GM19099 (cell line): ENCODE measurements around the gene COBL.

Experiments
- POLR2A ChIP-seq: IDR thresholded peaks from 3 replicates; pipeline ENCODE4 v1.6.1; 2011; ENCODE audit warnings: low read depth; ENCODE audit not compliant: insufficient read length; ENCODE audit errors: extremely low read depth

The COBL gene

DNA sequence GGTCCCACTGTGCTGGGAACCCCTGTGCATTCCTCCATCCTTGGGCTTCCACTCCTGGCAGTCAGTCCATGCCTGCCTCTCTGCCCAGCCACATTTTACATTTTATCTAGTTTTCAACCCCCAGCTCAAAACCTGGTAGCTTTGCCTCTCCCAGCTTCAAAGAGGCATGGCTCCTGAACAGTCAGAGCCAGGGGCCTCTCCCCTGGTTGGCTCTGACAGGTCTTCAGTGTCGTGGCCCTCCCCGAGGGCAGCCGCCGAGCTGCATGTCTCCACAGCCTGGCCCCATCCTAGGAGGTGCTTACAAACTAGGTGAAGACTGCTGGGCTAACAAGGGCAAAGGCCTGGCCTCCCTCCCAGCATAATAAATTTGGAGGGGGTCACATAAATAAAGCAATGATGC, 14.8 kb downstream of the COBL start:
- TF ChIP-seq POLR2A = no peak

DNA sequence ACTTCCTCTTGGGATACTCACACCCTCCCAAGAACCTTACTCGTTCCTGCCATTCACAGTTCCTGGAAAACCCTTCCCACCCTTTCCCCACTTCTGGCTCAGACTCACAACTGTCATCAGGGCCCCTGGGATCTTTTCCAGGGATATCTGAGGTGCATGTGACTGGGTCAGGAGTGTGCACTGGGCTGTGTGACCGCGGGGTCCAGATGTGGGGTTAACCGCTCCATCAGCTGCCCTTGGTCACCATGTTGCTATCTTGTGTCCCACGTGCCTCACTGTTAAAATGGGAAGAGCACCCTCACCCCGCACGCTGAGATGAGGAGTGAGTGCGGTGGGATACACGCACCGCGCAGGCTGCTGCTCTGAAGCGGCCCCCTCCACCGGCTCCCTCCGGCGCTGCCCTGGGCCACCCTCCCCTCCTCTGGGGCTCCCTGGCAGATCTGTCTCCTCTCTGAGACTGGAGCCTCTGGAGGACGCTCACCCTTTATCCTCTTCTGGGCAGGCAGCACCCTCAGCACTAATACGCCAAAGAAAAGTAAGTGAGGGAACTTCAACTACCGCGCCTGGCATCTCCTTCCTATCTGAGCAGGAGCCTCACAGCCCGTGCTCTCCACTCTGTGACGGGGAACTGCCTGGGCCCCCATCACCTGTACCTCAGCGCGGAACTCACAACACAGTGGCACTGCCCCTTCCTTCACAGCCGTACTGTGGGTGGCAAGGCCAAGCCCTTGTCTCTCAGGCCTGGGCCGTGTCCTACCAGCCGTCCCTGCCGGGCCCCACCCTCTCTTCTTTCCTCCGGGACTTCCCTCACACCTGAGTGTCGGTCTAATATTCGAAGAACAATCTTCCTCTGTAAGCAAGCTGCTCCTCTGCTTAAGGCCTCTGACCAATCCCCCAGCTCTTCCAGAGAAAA, 15.6 kb downstream of the COBL start:
- no peak for TF ChIP-seq POLR2A

DNA sequence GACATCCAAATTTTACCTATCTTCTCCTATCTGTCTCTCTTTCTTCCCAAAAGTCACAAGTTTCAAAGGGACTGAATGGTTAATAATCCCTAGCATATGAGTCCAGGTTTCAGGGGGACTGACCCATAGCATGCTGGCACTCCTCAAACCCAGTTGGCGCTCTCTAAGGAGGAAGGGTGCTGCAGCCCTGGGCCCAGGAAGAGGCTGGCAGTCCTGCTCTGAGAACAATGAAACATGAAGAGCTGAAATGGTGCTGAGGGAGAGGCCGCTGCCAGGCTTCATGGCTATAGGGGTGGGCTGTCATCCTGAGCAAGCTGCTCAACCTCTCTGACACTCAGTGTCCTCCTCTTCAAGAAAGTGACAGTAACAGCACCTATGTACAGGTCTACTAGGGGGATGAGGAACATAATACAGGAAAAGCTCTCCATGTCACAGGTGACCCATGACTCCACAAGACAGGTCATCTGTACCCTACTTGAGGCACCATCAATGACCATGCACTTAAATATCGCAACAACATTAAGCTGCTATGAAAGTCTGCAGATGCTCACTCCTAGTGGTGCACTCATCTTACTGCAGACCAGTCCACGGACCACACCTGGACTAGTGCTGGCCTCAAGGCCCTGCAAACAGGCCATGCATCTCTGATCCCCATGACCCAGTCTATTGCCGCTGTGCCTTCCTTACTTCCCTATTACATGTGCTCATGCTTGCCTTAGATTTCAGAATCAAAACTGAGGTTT, 17.0 kb downstream of the COBL start:
- no peak for TF ChIP-seq POLR2A

DNA sequence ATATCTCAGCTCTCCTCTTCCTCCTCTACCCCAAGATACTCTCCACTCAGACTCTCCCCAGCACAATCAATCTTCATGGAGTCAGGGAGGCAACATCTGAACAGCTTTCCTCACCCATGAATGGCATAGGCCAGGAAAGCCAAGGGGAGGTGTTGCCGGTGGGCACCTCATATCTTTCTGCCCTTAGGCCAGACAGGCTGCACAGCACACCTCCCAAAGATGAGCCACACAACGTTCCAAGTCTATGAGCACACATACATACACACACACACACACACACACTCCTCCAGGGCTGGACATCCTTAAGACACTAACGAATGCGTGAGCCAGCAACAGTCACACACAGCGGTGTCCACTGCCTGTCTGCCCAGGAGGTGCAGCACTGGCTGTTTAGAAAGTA, 17.7 kb downstream of the COBL start:
- no peak for TF ChIP-seq POLR2A

DNA sequence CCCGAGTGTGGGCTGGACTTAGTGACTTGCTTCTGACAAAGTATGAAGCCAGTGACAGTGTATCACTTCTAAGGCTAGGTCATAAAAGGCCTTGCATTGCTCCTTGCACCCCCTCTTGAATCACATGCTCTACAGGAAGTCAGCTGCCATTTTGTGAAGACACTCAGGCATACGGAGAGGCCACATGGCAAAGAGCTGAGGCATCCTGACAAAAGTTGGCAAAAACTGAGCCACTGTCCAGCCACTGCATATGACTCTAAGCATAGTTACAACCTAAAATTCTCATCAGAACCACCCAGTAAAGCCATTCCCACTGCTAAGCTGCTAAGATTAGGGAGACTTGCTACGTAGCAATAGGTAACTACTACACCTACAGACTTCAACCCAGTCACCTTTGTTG, 18.6 kb downstream of the COBL start:
- no peak for TF ChIP-seq POLR2A

DNA sequence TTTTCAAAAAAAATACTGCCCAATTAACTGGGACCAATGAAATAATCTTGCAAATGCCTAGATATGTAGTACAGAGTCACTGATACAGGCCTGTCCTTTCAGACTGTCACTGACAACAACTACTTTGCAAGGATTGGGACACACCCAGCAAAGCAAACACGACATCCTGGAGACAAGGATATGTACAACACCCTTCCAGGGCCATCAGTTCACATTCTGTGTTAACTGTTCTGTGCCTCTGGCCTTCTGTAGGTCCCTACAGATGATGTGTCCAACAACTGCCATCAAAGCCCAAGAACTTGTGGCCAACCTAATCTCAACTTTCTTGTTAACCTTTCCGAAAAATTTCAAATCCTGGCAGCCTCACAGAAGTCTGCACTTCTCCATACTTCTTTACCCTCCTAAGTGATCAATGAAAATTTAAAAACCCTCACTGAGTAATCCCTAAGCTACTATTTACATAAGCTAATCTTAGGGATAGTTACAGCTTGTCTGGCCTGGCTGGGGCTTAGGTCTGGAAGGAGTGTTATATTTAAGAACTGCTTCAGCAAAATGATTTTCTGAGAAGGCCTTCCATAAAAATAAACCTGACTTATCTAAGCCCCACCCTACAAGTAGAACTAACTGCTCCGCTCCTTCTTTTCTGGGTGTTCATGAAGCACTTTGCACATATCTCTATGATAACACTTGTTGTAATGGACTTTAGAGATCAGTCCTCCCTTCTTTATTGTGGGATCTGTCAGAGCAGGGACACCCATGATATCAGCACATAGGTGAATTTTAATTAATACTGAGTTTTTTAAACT, 21.0 kb downstream of the COBL start:
- no peak for TF ChIP-seq POLR2A

DNA sequence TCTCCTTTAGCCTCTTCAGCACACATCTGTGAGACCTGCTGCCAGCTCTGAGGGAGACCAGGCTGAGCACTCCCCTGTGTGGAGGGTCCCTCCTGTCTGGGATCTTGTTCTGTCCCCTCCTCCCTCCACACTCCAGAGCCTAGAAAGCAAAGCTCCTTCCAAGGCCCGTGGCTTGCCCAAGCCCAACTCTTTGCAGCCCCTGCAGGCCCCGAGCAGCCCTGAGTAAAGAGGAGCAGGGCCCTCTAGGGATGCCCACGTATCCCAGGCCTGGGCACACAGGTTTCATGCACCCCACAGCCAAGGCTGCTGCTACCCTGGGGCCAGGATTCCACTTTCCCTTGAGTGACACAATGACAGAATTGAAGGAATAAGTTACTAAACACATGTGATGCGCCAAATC, 24.0 kb downstream of the COBL start:
- TF ChIP-seq POLR2A = no peak

DNA sequence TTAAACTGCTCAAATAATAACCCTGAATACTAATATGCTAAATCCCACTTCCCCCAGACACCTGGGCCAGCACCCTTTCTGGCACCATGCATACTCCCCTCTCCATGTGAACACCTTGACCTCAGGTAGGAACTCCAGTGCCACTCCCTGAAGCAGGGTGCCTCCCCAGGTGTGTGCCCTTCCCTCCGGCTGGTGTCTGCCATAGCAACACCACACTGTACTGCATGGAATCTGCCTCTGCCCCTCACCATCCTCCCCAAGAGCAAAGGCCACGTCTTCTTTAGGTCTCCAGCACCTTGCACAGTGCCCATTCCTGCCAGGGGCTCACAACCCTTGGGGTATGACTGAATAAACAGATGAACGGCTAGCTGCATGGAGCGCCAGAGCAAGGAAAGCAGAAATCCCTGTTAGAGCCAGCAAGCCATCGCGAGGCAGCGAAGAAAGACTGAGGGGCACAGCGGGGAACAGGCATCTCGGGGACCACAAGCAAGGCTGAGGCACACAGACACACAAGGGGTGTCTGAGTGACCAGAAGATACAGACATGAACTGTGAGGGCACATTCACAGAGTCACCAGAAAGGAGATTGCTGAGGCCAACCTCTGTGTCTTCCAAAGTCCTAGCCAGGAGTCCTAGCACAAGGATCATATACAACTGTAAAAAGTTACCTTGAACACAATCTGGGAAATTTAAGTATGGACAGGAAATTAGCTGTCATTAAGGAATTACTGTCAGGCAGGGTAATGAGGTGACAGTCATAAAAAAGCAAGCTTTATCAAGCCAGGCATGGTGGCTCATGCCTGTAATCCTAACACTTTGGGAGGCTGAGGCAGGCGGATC, 25.7 kb downstream of the COBL start:
- TF ChIP-seq POLR2A = no peak

DNA sequence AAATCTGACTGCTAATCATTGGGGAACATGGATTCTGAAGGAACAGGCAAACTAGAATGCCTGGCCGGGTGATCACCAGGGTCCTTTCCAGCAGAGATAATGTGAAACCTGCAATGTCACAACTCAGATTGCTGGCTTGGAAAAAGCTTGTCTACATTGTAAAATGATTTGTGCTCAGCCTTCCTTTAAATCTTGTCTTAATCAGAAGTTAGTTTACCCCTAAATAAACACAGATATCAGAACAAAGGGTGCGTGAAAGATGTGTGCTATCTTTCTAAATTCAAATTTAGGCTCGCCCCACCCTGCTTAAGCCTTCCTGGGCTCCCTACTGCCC, 26.3 kb downstream of the COBL start:
- TF ChIP-seq POLR2A = no peak

DNA sequence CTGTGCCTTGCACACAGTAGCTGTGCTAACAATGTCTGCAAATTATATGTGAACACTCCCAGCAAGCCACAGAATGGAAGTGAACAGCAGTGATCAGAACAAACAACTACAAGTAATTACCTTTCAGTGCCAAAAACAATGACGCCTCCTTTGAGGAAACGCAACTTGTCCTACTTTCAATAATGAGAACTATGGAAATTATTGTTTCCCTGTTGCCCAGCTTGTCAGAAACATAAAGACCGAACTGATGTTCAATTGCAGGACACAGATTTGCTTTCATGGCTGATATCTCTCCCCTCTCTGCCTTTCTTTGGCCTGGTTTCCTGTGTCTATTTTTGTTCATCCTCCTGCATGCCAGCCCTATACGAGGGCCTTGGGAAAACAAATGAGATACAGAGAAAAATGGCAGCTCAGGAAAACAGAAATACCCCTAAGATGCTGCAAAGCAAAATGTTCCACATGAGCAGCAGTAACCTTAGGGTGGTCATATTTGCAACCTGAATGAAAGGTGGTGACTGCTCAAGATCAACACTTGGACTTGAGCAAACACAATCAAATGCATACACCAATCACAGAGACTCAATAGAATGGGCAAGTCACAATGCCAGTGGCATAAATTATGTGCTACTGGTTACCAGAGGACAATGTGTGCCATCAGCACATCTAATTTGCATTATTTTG, 26.8 kb downstream of the COBL start:
- no peak for TF ChIP-seq POLR2A

DNA sequence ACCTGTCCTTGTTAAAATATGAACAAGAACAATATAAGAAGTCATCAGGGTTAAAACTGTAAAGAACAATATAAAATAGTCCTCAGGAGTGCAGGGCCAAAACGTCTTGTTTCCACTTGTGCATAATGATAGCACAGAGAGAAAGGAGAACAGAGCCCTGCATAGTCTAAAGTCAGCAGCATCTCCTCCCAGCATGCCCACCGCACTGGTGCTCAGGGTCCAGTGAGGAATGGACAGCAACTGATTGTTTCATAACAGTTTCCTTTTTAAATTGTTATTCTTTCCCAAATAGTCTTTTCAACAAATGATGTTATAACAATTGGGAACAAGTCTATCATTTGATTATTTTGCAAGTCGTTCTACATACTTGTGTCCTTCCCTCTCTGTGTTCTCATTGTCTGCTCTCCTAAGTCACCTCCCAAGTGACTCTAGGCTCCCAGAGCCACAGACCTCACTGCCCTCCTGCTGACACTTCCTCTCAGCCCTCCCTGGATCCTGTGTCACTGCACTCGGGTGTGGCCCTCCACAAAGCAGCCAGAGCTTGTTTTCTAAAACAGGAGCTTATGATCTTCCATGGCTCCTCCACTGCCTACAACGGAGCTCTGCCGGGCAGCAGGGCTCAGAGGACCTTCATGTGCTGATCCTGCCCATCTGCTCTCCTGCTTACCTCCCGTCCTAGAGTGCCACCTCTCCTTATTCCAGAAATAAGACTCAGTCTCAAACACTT, 27.6 kb downstream of the COBL start:
- TF ChIP-seq POLR2A = no peak

DNA sequence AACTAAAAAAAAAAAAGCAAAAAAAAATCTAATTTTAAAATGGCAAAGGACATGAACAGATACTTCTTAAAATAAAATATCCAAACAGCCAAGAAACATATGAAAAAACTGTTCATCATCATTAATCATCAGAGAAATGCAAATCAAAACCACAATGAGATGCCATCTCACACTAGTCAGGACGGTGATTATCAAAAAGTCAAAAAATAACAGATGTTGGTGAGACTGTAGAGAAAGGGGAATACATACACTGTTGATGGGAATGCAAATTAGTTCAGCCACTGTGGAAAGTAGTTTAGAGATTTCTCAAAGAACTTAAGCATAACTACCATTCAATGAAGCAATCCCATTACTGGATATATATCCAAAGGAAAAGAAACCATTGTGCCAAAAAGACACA, 30.2 kb downstream of the COBL start:
- no peak for TF ChIP-seq POLR2A

DNA sequence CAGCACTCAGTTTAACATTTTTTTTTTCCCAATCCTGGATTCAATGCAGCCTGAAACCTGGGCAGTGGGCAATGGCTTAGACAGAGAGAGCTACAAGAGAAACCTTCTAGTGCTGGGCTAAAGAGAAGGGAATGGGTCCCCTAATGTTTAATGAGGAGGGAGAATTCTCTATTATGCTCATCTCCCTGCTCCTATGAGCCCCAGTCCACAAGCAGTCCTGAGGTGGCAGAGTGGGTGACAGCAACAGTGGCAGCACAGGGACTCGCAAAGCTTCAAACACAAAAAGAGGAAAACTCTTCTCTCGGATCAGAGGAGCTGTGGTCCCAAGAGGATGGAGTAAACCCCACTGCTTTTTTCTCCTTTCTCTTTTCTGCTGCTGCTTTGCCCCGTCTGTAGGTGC, 36.5 kb downstream of the COBL start:
- TF ChIP-seq POLR2A = no peak
